Liver (tissue), 9 donors: ENCODE measurements around the gene CSTA. TPM values are rescaled to one million over a fixed set of nuclear protein-coding genes. Genes with fewer than 3 reads are reported as not detected.

Source experiments
- DNase-seq: peaks from one replicate; pipeline ENCODE4 v3.0.0-alpha.2; 2017; ENCODE audit warnings: low spot score
- H3K27ac ChIP-seq, 2 donors: one replicate each; pipeline ENCODE4 v1.7.0; 2013; ENCODE audit warnings: inconsistent platforms in 2 of 2, low read length in 2 of 2, control low read depth in 1 of 2, low read depth in 1 of 2, mild to moderate bottlenecking in 1 of 2
- H3K27me3 ChIP-seq, 4 donors: one replicate each; pipeline versions ENCODE4 v1.6.1 to v1.7.0; 2013; ENCODE audit warnings: low read length in 3 of 4, inconsistent platforms in 1 of 4, mild to moderate bottlenecking in 1 of 4, moderate library complexity in 1 of 4; ENCODE audit not compliant: control insufficient read depth in 4 of 4, insufficient read depth in 4 of 4
- H3K36me3 ChIP-seq, 4 donors: one replicate each; pipeline versions ENCODE4 v1.6.1 to v1.7.0; 2013; ENCODE audit warnings: low read length in 3 of 4, mild to moderate bottlenecking in 3 of 4, low read depth in 1 of 4, moderate library complexity in 1 of 4; ENCODE audit not compliant: control insufficient read depth in 4 of 4, insufficient read depth in 3 of 4
- H3K4me1 ChIP-seq, 4 donors: one replicate each; pipeline versions ENCODE4 v1.6.1 to v1.7.0; 2013; ENCODE audit warnings: low read length in 3 of 4, mild to moderate bottlenecking in 3 of 4, moderate library complexity in 1 of 4; ENCODE audit not compliant: control insufficient read depth in 4 of 4, insufficient read depth in 4 of 4
- H3K4me3 ChIP-seq, 3 donors: one replicate each; pipeline versions ENCODE4 v1.6.1 to v1.7.0; 2013; ENCODE audit warnings: low read length in 3 of 3, control low read depth in 1 of 3, low read depth in 1 of 3, mild to moderate bottlenecking in 1 of 3
- H3K9ac ChIP-seq, 2 donors: one replicate each; pipeline ENCODE4 v1.7.0; 2013; ENCODE audit warnings: low read length in 2 of 2, mild to moderate bottlenecking in 2 of 2, moderate library complexity in 2 of 2, control low read depth in 1 of 2, low read depth in 1 of 2
- H3K9me3 ChIP-seq, 4 donors: one replicate each; pipeline versions ENCODE4 v1.6.1 to v1.7.0; 2013; ENCODE audit warnings: low read length in 3 of 4; ENCODE audit not compliant: control insufficient read depth in 4 of 4
- EGR1 ChIP-seq, 2 donors: IDR thresholded peaks; 2 replicates each; pipeline ENCODE4 v1.6.1; 2016 to 2018; ENCODE audit warnings: antibody characterized with exemption in 2 of 2, low read depth in 2 of 2
- FOXA2 ChIP-seq: IDR thresholded peaks from 2 replicates; pipeline ENCODE4 v1.6.1; 2016; ENCODE audit warnings: antibody characterized with exemption
- HNF4A ChIP-seq, 2 donors: conservative IDR thresholded peaks; 2 replicates each; pipeline ENCODE4 v1.6.1; 2016; ENCODE audit warnings: antibody characterized with exemption in 2 of 2, mild to moderate bottlenecking in 2 of 2
- HNF4G ChIP-seq: IDR thresholded peaks from 2 replicates; pipeline ENCODE4 v1.6.1; 2016; ENCODE audit warnings: antibody characterized with exemption
- NR2F2 ChIP-seq: IDR thresholded peaks from 2 replicates; pipeline ENCODE4 v1.6.1; 2016; ENCODE audit warnings: antibody characterized with exemption
- RAD21 ChIP-seq, 2 donors: IDR thresholded peaks; 2 replicates each; pipeline ENCODE4 v1.6.1; 2016; ENCODE audit warnings: antibody characterized with exemption in 2 of 2, mild to moderate bottlenecking in 2 of 2
- RXRA ChIP-seq, 2 donors: IDR thresholded peaks; 2 replicates each; pipeline ENCODE4 v1.6.1; 2017 to 2018; ENCODE audit warnings: antibody characterized with exemption in 2 of 2, mild to moderate bottlenecking in 1 of 2
- SP1 ChIP-seq: IDR thresholded peaks from 2 replicates; pipeline ENCODE4 v1.6.1; 2018; ENCODE audit warnings: antibody characterized with exemption, mild to moderate bottlenecking
- TAF1 ChIP-seq: conservative IDR thresholded peaks from 2 replicates; pipeline ENCODE4 v1.6.1; 2016; ENCODE audit warnings: antibody characterized with exemption, mild to moderate bottlenecking
- WGBS: extraction: QIAGEN DNeasy Blood & Tissue Kit; methylation state at CpG from one replicate; pipeline ENCODE4 v1.1.7; 2013; 5-methylcytosine and 5-hydroxymethylcytosine counted together
- polyA plus RNA-seq, 2 donors: library from polyadenylated mRNA; stranded (reverse) in 1 of 2; unstranded in 1 of 2; fragments of 200-250 nt in 1 of 2; fragments of >200 nt in 1 of 2; fragmentation: Nextera tagmentation in 1 of 2; extraction: Ambion mirVana in 1 of 2; gene quantifications; one replicate each; pipeline versions ENCODE4 v1.2.1 to v1.2.3, GENCODE V29; 2013 to 2015
- total RNA-seq, 2 donors: library from RNA; depleted of rRNA; stranded (reverse); fragments of >200 nt; gene quantifications; one replicate each; pipeline ENCODE4 v1.2.3, GENCODE V29; 2014
- TF ChIP-seq, protein P1 (sequence below): IDR thresholded peaks from 2 replicates; pipeline ENCODE4 v1.6.1; 2016; ENCODE audit warnings: antibody characterized with exemption
- TF ChIP-seq, protein P2 (sequence below): IDR thresholded peaks from 2 replicates; pipeline ENCODE4 v1.6.1; 2016; ENCODE audit warnings: antibody characterized with exemption, mild to moderate bottlenecking
- TF ChIP-seq, protein P3 (sequence below): IDR thresholded peaks from 2 replicates; pipeline ENCODE4 v1.6.1; 2016; ENCODE audit warnings: antibody characterized with exemption
- TF ChIP-seq, protein P4 (sequence below): fragments of 150-350 bp; IDR thresholded peaks from 2 replicates; pipeline ENCODE4 v1.5.1; 2017; ENCODE audit warnings: improper control_type of control experiment, low read depth, low read length; ENCODE audit not compliant: missing input control
- donor health status: healthy.
- donor health status: healthy.
- donor health status: healthy.
- donor health status: healthy.
- donor health status: healthy.

The CSTA gene
- total and polyA plus RNA-seq, 4 donors, result 1.5 to 6.6 (median 4.0) TPM

DNA sequence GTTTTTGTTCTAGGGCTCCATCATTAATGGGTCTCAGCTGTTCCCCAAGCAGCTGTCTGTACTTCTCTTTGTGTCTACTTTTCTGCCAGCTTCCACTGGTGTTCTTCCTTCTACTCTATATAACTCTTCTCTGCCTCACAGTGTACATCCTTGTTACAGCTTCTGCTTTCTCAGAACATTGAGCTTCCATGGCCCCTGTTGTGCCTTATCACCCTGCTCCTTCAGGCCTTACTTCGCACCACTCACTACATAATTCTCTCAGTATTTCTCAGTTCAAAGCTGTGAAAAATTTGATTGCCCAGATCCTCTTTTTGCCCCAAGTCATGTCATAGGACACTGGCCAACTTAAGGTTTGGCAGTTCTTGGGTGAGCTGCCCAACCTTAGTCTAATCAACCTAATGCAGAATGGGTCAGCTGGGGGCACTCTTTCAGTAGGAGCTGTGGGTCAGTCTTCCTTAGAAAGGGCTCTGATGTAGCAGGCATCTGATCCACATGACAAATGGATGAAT, 28.9 kb downstream of the CSTA start:
- TF ChIP-seq, protein P1, sequence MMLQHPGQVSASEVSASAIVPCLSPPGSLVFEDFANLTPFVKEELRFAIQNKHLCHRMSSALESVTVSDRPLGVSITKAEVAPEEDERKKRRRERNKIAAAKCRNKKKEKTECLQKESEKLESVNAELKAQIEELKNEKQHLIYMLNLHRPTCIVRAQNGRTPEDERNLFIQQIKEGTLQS, result no peak
- TF ChIP-seq NR2F2, result no peak
- peaks cover 0 to 10% (median 5%) of the 10 kb centered on the region in 4 donors for H3K4me1 ChIP-seq
- no peak overlapping the region for H3K4me3 ChIP-seq
- H3K36me3 ChIP-seq, result peaks cover 0 to 11% (median 5%) of the 10 kb centered on the region in 4 donors
- WGBS, result 100% methylated on average over 1 of the region's 1 CpG
- no peak for DNase-seq
- H3K27ac ChIP-seq, result no peak overlapping the region
- no peak overlapping the region for H3K9ac ChIP-seq
- H3K27me3 ChIP-seq, result no peaks in the 10 kb centered on the region
- H3K9me3 ChIP-seq, result no peaks in the 10 kb centered on the region

DNA sequence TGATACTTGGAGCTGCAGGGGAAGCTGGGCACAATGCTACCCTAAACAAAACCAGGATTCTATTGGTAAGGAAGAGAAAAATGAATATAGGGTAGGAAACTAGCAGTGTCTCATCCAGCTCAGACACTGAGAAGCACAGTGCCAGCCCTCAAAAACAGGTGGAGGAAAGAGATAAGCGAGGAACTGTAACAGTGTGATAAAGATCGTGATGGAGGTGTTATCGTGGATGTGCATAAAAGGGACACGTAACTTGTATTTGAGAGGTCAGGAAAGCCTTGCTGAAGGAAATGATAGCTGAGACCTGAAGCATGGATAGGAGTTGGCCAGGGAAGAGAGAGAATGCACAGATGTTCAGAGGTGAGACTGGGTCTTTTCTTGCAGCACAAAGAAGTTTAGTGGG, 30.6 kb downstream of the CSTA start:
- peaks cover 0 to 12% (median 5%) of the 10 kb centered on the region in 4 donors for H3K36me3 ChIP-seq
- 76% methylated on average over 4 of the region's 4 CpGs for WGBS
- H3K4me1 ChIP-seq, result peaks cover 0 to 10% (median 5%) of the 10 kb centered on the region in 4 donors
- DNase-seq, result no peak
- H3K4me3 ChIP-seq, result no peak overlapping the region
- H3K27ac ChIP-seq, result no peak overlapping the region
- no peak for TF ChIP-seq HNF4G
- TF ChIP-seq, protein P2, sequence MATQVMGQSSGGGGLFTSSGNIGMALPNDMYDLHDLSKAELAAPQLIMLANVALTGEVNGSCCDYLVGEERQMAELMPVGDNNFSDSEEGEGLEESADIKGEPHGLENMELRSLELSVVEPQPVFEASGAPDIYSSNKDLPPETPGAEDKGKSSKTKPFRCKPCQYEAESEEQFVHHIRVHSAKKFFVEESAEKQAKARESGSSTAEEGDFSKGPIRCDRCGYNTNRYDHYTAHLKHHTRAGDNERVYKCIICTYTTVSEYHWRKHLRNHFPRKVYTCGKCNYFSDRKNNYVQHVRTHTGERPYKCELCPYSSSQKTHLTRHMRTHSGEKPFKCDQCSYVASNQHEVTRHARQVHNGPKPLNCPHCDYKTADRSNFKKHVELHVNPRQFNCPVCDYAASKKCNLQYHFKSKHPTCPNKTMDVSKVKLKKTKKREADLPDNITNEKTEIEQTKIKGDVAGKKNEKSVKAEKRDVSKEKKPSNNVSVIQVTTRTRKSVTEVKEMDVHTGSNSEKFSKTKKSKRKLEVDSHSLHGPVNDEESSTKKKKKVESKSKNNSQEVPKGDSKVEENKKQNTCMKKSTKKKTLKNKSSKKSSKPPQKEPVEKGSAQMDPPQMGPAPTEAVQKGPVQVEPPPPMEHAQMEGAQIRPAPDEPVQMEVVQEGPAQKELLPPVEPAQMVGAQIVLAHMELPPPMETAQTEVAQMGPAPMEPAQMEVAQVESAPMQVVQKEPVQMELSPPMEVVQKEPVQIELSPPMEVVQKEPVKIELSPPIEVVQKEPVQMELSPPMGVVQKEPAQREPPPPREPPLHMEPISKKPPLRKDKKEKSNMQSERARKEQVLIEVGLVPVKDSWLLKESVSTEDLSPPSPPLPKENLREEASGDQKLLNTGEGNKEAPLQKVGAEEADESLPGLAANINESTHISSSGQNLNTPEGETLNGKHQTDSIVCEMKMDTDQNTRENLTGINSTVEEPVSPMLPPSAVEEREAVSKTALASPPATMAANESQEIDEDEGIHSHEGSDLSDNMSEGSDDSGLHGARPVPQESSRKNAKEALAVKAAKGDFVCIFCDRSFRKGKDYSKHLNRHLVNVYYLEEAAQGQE, result no peak
- TF ChIP-seq, protein P3, sequence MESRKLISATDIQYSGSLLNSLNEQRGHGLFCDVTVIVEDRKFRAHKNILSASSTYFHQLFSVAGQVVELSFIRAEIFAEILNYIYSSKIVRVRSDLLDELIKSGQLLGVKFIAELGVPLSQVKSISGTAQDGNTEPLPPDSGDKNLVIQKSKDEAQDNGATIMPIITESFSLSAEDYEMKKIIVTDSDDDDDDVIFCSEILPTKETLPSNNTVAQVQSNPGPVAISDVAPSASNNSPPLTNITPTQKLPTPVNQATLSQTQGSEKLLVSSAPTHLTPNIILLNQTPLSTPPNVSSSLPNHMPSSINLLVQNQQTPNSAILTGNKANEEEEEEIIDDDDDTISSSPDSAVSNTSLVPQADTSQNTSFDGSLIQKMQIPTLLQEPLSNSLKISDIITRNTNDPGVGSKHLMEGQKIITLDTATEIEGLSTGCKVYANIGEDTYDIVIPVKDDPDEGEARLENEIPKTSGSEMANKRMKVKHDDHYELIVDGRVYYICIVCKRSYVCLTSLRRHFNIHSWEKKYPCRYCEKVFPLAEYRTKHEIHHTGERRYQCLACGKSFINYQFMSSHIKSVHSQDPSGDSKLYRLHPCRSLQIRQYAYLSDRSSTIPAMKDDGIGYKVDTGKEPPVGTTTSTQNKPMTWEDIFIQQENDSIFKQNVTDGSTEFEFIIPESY, result no peak
- TF ChIP-seq, protein P1, result no peak
- TF ChIP-seq SP1, result no peak
- TF ChIP-seq HNF4A (conservative IDR thresholded peaks at IDR 0.05), result no peak
- TF ChIP-seq EGR1 (IDR thresholded peaks at IDR 0.05; ENCODE audit: low read depth in 2 of 2), result no peak
- TF ChIP-seq RAD21 (IDR thresholded peaks at IDR 0.05), result no peak
- TF ChIP-seq FOXA2, result no peak
- no peak for TF ChIP-seq NR2F2
- TF ChIP-seq RXRA (IDR thresholded peaks at IDR 0.05), result no peak
- TF ChIP-seq TAF1, result no peak
- TF ChIP-seq, protein P4, sequence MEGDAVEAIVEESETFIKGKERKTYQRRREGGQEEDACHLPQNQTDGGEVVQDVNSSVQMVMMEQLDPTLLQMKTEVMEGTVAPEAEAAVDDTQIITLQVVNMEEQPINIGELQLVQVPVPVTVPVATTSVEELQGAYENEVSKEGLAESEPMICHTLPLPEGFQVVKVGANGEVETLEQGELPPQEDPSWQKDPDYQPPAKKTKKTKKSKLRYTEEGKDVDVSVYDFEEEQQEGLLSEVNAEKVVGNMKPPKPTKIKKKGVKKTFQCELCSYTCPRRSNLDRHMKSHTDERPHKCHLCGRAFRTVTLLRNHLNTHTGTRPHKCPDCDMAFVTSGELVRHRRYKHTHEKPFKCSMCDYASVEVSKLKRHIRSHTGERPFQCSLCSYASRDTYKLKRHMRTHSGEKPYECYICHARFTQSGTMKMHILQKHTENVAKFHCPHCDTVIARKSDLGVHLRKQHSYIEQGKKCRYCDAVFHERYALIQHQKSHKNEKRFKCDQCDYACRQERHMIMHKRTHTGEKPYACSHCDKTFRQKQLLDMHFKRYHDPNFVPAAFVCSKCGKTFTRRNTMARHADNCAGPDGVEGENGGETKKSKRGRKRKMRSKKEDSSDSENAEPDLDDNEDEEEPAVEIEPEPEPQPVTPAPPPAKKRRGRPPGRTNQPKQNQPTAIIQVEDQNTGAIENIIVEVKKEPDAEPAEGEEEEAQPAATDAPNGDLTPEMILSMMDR, result no peak
- no peaks in the 10 kb centered on the region for H3K27me3 ChIP-seq
- H3K9me3 ChIP-seq, result no peaks in the 10 kb centered on the region
- H3K9ac ChIP-seq, result no peak overlapping the region
